Activated T-cell treated with anti-CD3 and anti-CD28 coated beads for 1 hour (primary cell): Measurements from ENCODE around the gene LPO.
A peak's percentile ranks its signal among the peaks of the same experiment; 100 is the strongest.

ENCODE experiments used
- DNase-seq: peaks from one replicate; pipeline ENCODE4 v3.0.0-alpha.2; 2020; ENCODE audit warnings: low read depth

Gene LPO

DNA sequence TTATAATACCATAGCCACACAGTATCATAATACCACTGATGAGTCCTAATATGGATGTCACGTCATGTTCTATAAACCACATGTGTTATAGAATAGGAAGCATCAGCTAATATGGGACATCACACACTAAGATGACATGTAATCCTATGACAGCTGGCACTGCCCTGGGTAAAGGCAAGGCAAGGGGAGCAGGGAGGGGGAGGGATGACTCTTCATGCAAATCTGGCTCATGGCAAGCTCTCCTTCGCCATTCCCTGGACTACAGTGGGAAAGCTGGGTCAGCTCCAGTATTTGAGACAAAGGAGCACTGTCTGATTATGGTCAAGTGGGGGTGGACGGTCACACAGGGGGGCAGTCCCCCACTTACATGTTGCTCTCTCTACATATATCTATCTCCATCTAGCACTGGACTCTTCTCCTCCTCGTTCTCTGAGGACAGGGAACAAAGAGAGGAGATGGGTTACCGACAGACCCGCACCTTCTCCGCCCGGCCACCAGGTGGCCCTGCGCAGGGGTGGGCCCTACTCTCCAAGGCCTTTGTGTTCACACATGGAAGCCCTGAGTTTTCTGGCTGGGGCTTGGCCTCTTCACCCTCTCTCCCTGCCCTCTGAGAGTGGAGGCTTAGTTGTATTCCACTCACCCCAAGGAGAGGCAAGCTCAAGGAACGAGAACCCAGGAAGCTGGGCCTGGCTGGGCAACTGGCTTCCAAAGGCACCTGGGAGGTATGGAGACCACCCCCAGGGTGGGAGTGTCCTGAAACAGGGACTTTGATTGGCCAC is 65.8 kb downstream of the LPO start:
- DNase-seq: peak; percentile 45

GRCh38 chr17:58304750-58305486 is 66.5 kb downstream of the LPO start:
- DNase-seq: no peak

GRCh38 chr17:58305626-58306025 is 67.2 kb downstream of the LPO start:
- DNase-seq: no peak

DNA sequence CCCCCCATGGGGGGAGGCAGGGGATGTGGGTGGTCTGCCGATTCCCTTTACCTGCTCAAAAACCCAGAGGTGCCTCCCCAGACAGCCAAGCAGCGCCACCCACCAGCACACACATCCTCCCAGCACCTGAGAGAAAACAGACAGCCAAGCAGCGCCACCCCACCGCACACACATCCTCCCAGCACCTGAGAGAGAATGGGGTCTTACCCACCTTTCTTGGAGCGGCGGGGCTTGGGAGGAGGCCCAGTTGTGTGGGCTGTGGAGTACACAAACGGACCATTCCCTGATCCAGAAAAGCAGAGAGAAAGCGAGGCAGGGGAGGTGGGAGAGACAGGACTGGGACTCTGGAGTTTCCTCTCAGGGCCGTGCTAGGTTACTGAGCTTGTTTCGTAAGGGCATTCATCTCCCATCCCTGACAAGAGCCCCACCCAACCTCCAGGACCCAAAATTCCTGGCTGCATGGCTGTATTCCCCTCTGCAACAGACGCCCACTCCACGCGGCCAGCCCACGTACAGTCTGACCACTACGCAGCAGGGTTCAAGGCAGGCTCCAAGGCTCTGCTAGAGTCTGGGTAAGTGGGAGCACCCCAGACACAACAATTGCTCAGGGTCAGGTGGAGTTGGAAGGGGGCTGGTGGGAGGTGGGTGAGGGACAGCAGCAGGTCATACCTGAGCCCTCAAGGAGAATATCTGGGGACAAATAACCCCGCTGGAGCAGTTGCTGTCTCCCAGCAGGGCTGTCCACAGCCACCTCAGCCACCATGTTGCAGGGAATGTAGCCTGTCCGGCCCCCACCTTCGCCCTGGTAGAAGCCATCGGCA is 68.0 kb downstream of the LPO start:
- DNase-seq: no peak

- no peak for DNase-seq
These were observed 69.2 kb downstream of the LPO start for GRCh38 chr17:58307468-58308172.

GRCh38 chr17:58308173-58308984 is 70.0 kb downstream of the LPO start:
- DNase-seq: no peak

GRCh38 chr17:58308985-58309917 is 70.9 kb downstream of the LPO start:
- DNase-seq: no peak

- no peak for DNase-seq
These were observed 71.5 kb downstream of the LPO start for GRCh38 chr17:58309918-58310259.

GRCh38 chr17:58310511-58311428 is 72.4 kb downstream of the LPO start:
- no peak for DNase-seq

DNA sequence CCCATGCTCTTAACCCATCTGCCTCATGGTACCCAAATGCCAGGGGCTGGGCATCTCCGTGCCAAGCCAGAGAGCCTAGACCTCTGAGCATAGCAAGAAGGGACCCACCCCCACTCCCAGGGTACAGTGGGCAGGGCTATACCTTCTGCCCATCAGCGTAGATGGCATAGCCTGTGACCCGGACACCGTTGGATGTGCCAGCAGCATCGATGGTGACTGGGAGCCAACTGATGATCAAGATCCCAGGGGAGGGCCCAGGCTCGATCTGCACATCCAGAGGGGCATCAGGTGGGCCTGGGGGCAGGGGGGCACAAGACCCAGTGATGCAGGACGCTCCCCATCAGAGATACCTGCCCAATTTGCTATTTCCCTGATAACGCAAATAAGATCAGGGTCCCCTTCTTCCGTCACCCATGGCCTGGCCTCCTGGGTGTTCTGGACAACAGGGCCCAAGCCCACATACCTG is 73.1 kb downstream of the LPO start:
- no peak for DNase-seq

GRCh38 chr17:58312021-58312630 is 73.7 kb downstream of the LPO start:
- no peak for DNase-seq

GRCh38 chr17:58312829-58313228 is 74.4 kb downstream of the LPO start:
- no peak for DNase-seq

DNA sequence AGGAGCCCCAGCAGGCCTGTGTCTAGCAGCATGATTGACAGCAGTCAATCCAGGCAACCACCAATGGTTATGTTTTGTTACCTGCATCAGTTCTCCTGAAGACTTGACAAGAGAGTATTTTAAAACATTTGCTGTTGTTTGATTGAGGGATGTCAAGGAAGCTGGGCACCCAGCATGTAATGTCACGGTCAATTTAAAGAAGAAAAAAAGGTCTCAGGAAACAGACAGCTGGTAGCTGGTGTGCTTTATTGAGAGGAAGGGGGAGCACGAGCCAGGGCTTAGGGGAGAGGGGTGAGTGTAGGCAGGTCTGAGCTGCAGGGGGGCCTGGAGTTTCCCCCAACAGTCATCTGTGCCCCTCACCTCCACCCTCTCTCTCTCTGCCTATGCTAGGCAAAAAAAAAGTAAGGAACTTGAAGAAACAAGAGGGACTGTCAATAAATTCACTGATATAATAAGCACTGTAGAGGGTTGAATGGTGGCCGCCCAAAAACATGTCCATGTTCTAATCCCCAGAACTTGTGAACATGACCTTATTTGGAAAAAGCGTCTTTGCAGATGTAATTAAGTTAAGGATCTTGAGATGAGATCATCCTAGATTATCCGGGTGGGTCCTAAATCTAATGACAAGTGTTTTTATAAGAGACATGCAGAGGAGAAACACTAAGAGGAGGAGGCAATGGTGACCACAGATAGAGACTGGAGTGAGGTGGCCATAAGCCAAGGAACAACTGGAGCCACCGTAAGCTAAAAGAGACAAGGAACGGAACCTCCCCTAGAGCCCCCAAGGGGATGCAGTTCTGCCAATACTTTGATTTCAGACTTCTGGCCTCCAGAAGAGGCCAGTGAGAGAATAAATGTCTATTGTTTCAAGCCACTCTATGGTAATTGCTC is 75.7 kb downstream of the LPO start:
- no peak for DNase-seq

- no peak for DNase-seq
These were observed 76.3 kb downstream of the LPO start for GRCh38 chr17:58314706-58315015.

DNA sequence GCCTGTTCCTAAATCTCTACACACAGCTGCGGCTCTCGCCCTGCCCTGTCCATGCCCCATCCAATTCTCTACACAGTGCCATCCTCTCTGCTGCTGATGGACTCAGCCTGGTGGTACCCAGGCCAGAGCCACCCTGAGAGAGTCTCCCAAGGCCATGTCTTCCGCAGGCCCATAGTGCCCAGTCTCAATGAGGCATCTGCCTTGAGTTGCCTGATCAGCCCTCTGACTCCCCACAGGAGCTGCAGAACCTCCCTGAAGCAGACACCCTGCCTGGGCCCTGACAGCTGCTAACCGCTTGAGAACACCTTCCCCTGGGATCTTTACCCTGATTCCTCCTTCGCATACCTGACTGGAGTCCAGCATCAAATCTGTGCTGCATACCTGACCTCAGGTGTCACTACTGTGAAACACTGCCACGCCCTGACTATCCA is 76.9 kb downstream of the LPO start:
- DNase-seq: no peak

GRCh38 chr17:58315750-58316149 is 77.4 kb downstream of the LPO start:
- DNase-seq: no peak

DNA sequence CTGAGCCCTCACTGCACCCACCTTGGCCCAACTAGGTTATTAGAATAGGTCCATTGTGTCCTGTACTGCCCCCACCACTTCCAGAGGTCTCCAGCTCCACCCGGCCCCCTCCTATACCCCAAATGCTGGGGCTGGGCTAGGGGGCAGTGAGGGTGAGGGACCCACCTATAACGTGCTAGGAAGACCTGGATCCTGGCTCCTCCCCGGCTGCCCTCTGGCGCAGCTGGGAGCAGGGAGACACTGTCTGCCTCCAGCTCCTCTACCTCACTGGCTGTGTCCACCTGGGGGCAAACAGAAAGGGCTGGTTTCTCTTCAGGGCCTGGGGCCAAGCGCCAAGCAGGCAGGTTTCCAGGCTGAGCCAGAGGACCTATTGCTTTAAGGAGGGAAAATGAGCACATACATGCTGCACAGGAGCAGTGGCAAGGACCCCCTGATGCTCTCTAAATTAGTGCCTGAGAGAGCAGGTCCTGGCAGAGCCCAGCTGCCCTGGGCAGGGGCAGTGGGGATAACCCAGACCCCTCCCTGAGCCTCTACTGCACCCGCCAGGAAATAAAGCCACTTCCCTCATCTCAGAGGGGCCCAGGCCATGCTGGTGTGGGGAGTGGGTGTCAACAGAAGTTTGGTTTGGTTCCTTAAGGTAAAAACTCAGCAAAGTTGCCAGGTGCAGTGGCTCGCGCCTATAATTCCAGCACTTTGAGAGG is 78.0 kb downstream of the LPO start:
- DNase-seq: no peak
